Colon (tissue), 2 donors: ENCODE data around the gene AP2A2.

Source experiments
- FAIRE-seq: peaks from 2 replicates; lab custom pipeline; 2012; peaks lifted over from hg19 to GRCh38; lab: Jason Lieb, UNC
- donor health status: control.
- donor health status: control.

AP2A2 gene

DNA sequence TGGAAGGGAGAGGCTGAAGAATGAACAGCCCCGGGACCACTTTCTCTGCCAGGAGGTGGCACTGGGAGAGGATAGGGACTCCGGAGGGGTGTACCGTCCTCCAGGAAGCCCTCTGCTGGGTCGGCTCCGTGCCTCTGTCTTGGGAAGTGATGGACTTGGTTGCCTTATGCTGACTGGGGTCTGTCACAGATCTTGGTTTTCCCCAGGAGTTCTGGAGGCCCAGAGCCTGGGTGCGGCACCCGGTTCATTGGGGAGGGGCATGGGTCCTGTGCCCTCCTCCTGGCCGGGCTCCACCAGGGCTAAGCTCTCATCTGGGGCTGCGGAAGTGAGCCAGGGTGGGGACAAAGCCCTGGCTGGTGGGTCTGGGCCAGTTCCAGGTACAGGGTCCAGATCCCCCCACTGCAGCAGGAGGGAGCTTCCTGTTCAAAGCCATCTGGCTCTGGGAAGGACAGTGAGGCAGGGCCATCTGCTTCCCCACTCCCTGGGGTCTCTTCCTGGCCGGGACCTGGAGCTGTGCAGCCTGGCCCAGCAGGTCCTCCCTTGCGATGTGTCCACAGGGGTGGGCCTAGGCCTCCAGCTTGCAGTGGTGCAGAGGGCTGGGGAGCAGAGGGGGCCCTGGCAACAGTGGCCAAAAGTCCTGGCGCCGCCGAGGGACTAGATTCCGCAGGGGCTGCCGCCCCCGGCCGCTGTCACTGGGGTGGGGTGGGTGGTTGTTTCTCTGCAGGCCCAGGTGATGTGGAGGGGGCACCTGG is 1.1 kb upstream of the AP2A2 start:
- FAIRE-seq: no peak

DNA sequence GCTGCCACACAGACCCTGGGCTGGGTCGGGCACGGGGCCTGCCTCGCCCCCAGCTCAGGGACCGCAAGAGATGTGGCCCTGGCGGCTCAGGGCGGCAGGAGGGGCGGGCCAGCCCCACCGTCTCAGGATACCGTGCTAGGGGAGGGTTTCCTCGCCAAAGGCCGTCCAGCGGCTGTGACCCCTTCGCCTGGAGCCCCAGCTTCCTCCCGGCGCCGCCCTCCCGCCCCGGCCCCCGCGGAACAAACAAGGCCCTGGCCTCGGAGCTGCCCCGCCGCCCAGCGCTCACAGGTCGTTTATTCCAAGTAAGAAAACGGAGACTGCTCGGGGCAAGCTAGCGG is 543 bp upstream of the AP2A2 start:
- FAIRE-seq: no peak

DNA sequence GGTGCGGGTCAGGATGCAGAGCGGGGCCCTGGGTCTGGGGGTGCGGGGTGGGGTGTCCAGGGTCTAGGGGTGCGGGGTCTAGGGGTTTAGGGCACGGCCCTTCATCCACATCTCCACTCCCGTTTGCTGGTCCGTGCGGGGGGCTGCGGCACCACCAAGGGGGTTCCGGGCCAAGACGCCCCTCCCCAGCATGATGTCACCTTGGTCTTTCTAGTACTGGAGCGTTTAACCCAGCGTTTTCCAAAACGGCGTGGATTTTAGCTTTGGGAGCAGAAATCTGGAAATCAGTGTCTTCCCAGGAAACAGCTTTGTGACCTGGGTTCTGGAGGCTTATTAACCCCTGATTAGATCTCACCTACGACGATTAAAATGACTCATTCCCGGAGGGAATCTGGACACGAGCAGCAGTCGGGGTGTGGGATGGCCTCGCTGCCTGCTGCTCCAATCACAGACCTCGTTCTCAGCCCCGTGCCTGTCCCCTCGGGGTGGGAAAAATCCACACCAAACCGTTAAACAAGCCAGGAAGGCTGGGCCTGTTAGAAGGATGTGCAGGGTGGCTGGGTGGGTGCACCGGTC is 759 bp downstream of the AP2A2 start:
- no peak for FAIRE-seq

DNA sequence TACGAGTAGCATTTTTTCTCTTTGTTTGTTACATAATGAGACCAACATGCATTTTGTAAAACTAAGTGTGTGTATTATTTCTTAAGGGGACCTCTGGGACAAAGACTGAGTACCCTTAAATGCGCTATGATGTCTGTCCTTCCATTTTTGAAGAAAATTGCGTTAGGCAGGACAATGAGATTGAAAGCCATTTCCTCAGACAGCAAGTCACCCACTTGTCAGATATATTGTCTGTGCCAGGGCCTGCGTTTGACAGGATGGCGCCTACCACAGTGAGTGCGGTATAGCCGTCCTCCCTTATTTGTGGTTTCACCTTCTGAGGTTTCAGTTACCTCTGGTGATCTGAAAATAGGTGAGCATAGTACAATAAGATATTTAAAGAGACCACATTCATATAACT is 2.2 kb downstream of the AP2A2 start:
- no peak for FAIRE-seq

DNA sequence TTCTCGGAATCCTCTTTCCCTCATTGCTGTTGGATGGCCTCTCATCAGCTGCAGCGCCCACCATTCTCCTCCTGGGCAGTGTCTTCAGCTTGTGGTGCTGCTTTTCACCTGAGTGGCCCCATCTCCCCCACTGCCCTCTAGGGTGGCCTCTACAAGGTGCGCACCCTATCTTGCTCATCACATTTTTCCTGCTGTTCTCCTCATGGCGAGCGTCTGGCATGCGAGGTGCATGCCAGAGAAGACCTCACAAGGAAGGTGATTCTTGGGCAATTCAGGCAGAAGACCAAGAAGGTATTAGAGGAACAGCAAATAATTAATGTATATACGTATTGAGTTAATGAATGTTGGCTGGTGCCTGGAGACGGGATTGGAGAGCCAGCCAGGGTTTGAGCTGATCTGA is 3.1 kb downstream of the AP2A2 start:
- FAIRE-seq: no peak

DNA sequence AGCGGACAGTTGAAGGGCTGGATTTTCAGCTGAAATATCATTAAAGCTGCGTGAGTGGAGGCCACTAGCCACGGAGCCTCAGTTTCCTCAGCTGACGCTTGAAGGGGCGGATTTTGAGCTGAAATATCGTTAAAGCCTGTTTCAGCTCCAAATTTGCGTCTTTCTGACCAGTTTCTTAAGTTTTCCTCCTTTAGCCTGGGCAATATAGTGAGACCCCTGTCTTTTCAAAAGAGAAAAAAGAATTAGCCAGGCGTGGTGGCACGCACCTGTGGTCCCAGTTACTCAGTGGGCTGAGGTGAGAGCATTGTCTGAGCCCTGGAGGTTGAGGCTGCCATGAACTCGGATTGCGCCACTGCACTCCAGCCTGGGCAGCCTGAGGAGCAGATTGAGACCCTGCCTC is 3.7 kb downstream of the AP2A2 start:
- no peak for FAIRE-seq

DNA sequence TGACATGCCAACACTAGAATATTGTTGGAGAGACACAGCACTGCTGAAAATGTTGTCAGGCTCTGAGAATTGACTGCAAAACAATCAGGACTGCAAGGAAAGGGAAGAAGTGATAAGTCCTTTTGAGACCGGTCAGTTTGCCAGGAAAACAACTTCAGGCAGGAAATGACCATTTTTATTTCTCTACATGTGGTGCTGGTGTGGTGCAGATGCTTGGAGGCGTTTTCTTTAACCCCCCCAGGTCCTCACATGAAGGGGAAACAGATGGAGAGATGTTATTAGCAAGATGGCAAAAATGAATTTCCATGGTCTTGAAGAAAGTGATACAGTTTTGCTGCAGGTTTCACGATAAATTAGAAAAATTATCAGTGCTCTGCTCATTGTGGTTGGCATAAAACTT is 5.7 kb downstream of the AP2A2 start:
- no peak for FAIRE-seq

DNA sequence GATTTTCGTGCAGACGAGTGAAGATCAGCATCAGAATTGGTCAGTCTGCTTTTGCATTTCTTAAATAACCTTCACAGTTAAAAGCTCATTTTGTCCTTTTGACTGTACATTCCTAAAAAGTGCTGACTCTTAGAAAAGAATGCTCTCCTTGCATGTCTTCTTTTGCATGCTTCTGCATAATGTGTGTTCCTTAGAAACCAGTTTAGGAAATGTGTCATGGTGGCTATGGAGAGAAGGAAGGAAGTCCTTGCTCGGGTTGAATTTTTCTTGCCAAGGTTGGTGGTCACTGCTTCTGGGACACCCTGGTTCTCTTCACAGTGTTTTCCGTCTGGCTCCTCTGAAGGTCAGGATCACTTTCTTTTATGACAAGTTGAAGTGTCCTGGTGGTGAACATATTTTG is 6.8 kb downstream of the AP2A2 start:
- FAIRE-seq: no peak

DNA sequence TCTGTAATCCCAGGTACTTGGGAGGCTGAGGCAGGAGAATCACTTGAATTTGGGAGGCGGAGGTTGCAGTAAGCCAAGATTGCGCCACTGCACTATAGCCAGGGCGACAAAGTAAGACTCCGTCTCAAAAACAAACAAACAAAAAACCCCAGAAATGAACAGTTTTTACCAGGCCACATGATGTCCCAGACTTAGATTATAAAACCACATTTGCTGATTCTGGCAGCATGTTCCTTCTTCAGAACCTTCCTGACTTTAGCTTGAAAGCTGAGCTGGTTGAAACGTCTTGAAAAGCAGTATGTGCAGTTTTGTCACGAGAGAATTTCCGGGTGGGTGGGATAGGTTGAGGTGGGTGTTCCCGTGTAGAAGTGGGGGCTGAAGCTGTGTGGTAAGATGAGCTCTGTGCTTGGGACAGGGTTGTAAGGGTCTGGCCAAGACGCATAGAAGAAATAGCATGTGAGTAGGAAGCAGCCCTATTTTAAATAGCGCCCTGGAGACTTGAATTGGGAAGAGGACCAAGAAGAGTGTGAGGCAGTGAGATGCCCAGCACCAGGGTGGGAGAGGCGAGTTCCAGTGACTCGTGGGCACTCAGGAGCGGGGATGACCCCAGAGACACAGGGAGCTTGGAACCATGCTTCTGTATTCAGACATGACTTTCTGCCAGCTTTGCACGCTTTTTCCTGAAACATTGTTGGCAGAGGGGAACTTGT is 7.6 kb downstream of the AP2A2 start:
- FAIRE-seq: no peak

DNA sequence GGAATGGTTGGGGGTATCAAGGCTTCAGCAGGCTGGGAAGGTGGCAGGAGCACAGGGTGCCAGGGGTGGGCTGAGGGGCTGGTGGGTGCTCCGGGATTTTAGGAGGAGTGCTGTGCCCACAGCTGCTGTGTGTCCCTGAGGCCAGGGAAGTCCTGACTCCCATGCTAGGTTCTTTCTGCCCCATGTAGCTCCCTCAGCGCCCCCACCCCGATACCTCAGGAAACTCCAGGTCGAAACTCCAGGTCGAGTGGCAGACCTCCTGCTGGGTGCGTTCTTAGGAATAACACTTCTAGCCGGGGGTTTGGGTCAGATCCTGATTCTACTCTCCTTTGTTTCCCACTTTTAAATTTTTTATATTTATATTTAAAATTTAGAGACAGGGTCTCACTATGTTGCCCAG is 8.3 kb downstream of the AP2A2 start:
- FAIRE-seq: no peak

DNA sequence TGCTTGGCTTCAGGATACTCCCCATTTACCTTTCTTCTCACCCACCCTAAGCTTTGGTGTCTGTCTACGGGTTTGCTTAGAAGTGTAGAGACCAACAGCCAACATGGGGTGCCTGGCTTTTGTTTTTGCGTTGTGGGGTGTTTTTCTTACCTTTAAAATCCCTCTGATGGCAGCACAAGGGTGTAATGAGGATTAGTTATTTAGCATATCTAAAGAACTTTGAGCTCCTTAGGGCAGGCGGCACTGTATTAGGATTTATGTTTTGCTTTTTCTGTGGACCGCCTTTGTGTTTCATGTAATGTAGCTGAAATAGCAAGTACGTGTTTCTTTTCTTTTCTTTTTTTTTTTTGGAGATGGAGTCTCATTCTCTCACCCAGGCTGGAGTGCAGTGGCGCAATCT is 8.9 kb downstream of the AP2A2 start:
- no peak for FAIRE-seq

DNA sequence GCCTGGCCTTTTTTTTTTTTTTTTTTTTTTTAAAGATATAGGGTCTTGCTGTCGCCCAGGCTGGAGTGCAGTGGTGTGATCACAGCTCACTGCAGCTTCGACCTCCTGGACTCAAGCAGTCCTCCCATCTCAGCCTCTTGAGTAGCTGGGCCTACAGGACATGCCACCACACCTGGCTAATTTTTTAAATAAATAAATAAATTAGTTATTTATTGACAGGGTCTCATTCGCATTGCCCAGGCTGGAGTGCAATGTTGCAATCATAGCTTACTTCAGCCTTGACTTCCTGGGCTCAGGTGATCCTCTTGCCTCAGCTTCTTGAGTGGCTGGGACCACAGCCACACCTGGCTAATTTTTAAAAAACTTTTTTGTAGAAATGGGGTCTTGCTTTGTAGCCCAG is 10.5 kb downstream of the AP2A2 start:
- no peak for FAIRE-seq

DNA sequence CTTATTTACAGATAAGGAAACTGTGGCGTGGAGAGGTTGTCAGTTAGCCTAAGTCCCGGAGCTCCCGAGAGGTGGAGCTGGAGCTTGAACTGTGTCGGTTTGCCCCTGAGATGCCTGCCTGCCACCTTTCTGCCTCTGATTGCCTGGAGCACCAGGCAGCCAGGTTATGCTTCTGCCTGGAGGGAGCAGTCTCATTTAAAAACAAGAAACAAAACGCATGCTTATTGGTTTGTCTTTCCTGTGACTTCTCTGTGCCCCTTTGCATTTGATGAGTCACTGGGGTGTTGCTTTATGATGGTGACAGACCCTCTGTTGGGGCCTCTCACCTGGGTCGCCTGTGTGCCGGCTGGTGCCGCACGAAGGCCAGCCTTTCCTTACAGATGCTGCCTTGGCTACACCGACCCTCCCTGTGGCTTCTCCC is 12.2 kb downstream of the AP2A2 start:
- no peak for FAIRE-seq

DNA sequence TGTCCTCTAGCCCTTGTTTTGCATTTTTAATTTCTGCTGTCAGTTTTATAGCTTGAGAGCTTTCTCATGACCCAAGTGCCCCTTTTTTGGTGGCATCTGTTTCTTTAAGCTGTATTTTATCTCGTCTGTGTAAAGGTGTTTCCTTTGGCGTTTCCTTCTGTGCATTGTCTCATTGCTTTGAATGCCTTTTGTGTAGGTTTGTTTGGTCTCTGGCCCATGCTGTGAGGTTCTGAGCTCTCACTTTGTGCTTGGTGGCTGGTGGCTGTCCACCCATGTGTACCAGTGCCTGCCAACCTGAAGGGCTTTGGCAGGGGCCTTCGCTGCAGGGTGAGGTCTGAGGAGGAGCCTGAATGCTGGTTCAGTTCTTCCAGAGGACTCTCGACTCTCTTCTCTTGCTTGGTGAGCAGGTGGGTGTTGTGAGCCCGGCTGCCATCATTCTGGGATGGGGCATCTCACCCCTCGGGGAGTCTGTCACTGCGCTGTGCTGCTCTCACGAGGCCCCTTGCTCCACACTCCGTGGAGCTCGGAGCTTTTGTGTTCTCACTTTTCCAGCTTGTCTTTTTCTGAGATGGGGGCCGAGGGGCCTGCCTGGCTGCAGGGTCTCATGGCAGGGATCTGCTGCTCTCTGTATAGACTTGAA is 14.9 kb downstream of the AP2A2 start:
- no peak for FAIRE-seq

DNA sequence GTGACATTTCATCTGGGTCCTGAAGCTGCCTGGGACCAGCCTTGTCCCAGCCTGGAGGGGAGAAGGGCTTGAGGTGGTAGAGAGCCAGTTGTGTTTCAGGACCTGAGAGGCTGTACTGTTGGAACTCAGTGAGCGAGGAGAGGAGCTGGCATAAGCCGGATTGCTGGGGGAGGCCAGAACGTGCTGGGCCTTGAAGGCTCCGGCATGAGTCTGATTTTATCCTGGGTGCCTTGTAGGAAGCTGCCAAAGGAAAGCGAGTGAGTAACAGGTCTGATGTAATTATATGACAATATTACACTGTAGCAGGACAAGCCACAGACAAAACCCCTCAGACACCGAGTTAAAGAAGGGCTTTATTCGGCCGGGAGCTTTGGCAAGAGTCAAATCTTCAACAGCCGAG is 17.2 kb downstream of the AP2A2 start:
- FAIRE-seq: no peak

DNA sequence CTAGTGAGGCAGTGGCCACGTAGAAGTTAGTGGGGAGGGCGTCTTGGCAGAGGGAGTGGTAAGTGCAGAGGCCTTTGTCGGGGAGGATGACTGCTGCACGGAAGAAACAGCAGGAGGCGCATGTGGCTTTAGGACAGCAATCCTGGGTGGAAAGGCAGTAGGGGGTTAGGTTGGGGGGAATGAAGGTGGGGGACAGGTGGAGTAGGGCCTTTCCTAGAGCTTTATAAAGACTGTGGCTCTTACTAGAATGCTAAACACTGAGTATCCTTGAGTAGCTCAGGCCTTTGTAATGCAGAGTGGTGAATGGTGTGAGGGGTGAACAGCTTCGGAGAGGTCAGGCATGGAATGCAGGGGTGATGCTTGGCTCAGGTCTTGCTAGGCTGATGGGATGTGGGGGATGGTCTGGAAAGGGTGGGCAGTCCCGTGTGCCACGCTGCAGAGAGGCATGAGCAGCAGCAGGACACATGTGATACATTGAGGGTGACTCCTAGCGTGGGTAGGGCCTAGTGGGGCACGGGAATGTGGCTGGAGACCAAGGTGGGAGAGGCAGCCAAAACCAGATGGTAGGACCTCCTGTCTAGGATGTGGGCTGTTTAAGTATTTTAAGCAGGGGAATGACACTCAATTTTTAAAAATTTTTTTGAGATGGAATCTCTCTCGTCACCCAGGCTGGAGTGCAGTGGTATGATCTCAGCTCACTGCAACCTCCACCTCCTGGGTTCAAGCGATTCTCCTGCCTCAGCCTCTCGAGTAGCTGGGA is 19.2 kb downstream of the AP2A2 start:
- FAIRE-seq: no peak

DNA sequence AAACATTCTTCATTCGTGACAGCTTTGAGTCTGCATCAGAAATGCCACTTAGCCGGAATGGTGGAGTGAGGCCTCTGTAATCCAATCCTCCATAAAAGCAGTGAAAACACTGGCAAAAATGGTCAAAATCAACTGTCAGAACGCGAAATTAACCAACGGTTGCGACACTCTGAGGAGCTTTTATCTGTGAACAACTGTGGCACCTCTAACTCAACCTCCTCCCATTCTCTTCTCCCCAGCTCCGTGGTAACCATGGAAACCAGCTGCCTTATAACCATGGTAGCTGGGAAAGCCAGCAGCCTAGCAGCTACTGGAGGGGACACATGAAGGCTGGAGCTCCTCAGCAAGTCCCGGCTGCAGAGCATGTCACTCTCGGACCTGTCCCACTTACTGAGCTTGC is 20.3 kb downstream of the AP2A2 start:
- FAIRE-seq: no peak

DNA sequence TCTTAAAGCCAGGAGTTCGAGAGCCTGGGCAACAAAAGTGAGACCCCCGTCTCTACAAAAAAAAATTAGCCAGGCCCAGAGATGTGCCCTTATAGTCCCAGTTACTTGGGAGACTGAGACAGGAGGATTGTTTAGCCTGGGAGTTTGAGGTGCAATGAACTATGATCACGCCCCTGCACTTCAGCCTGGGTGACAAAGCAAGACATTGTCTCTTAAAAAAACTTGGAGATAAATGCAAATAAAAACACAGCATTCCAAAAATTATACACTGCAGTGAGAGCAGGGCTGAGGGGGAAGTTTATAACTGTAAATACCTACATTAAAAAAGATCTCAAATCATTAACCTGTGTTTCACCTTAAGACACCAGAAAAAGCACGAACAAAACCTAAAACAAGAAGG is 22.1 kb downstream of the AP2A2 start:
- no peak for FAIRE-seq

DNA sequence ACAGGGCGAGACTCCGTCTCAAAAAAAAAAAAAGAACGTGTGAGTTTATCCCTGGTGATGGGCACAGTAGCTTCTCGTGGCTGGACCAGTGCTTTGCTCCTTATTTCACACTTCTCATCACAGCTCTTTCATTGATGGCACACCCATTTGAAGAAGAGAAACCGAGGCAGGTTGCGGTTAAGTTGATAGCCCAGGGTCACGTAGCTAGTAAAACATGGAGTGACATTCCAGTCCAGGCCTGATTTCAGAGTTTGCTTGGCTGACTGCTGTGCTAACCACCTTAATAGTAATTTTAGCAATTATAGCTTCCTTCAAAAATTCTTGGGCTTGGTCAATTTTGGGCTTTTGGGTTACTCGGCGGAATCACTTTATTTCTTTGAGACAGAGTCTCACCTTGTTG is 25.8 kb downstream of the AP2A2 start:
- FAIRE-seq: no peak

DNA sequence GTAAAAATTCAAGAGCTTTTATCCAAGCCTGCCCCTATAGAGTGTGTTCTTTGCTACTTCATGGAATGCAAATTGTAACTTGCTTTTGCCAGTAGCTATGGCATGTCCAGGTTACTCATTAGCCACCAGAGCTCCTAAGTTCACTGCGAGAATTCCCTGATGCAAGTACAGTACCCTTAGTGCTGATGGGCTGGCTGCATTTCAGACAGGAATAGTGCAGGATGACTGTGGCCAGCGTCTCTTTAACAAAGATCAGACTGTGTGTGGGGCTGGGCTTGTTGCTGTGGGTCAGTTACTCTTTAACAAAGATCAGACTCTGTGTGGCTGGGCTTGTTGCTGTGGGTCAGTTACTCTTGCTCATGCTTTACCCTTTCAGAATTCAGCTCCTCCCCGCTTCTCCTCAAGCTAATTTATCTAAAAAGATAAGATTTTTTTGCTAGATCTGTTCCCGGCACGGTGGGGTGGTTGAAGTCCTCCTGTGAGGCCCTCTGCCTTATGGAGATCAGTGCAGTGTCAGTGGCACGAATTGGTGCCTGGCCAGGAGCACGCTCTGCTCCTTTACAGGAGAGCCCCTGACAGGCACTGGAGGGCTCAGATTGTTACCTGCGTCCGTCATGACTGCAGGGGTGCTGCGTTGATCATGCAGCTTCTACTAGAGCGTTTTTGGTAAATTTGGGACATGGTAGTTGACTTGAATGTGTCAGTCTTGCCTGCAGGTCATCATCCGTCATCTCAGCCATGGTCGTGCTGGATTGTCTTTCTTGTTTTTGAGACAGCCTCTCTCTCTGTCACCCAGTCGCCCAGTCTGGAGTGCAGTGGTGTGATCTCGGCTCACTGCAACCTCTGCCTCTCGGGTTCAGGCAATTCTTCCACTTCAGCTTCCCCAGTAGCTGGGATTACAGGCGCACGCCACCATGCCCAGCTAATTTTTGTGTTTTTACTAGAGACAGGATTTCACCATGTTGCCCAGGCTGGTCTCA is 27.0 kb downstream of the AP2A2 start:
- FAIRE-seq: no peak

DNA sequence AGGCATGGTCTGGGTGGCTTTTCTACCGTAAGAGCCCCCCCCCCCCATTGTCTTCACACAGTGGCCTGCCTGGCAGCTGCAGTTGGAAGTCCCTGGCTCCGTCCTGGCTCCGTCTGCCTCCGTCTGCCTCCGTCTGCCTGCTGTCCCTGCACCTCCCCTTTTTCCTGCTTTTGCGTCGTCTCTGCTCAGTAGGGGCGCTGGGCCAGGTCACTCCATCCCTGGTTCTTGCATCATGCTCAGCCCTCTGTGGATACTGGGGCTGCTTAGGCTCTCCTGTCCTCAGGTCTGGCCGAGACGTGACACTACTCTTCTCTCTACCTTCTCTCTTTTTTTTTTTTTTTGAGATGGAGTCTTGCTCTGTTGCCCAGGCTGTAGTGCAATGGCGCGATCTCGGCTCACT is 27.8 kb downstream of the AP2A2 start:
- no peak for FAIRE-seq
